Fibroblast of skin of scalp (primary cell): ENCODE measurements around the gene PLXNB2.
A peak's percentile ranks its signal among the peaks of the same experiment; 100 is the strongest.

ENCODE experiments used
- DNase-seq: peaks from one replicate; pipeline ENCODE4 v3.0.0-alpha.2; 2013

The PLXNB2 gene

GRCh38 chr22:50312371-50312770, 4.9 kb upstream of the PLXNB2 start:
- no peak for DNase-seq

GRCh38 chr22:50311606-50312351, 4.3 kb upstream of the PLXNB2 start:
- no peak for DNase-seq

GRCh38 chr22:50310949-50311444, 3.6 kb upstream of the PLXNB2 start:
- DNase-seq: no peak

- DNase-seq: no peak
These were observed 2.7 kb upstream of the PLXNB2 start for GRCh38 chr22:50310031-50310722.

- DNase-seq: no peak
These were observed 2.1 kb upstream of the PLXNB2 start for GRCh38 chr22:50309601-50309991.

GRCh38 chr22:50308986-50309600, 1.6 kb upstream of the PLXNB2 start:
- DNase-seq: no peak

- peak; percentile 72 for DNase-seq
These were observed 1.1 kb upstream of the PLXNB2 start for GRCh38 chr22:50308597-50308935.

GRCh38 chr22:50307890-50308596, 597 bp upstream of the PLXNB2 start:
- DNase-seq: no peak

- DNase-seq: peak; percentile 95
These were observed 1.4 kb downstream of the PLXNB2 start for GRCh38 chr22:50305923-50306566.

- DNase-seq: no peak
These were observed 2.0 kb downstream of the PLXNB2 start for GRCh38 chr22:50305393-50305922.

- DNase-seq: no peak
These were observed 2.7 kb downstream of the PLXNB2 start for GRCh38 chr22:50304528-50305392.

GRCh38 chr22:50303848-50304527, 3.5 kb downstream of the PLXNB2 start:
- no peak for DNase-seq

GRCh38 chr22:50303515-50303847, 4.0 kb downstream of the PLXNB2 start:
- DNase-seq: no peak

GRCh38 chr22:50302564-50302963, 4.9 kb downstream of the PLXNB2 start:
- DNase-seq: no peak

GRCh38 chr22:50302041-50302541, 5.4 kb downstream of the PLXNB2 start:
- DNase-seq: peak; percentile 33

- DNase-seq: no peak
These were observed 5.9 kb downstream of the PLXNB2 start for GRCh38 chr22:50301581-50301991.

- no peak for DNase-seq
These were observed 6.7 kb downstream of the PLXNB2 start for GRCh38 chr22:50300620-50301257.

GRCh38 chr22:50299785-50300619, 7.4 kb downstream of the PLXNB2 start:
- DNase-seq: no peak
